ENCODE data around the gene SEL1L3. TPM values are rescaled to one million over a fixed set of nuclear protein-coding genes. Genes with fewer than 3 reads are reported as not detected.
"Not testable (repeated sequence)": the region's sequence is repeated elsewhere in the genome, so short reads cannot be mapped to it uniquely, and the experiment has no call there.

SEL1L3 gene
- 70.0 and 74.7 TPM in 2 replicates for total RNA-seq (2014; rRNA removed; shearing (Covaris generic))
- polyA plus RNA-seq (2015; cell fraction: cytosol; rRNA removed) = 78.2 and 120 TPM in 2 replicates
- polyA plus RNA-seq (2015; cell fraction: nucleus; rRNA removed) = 65.2 and 69.3 TPM in 2 replicates

DNA sequence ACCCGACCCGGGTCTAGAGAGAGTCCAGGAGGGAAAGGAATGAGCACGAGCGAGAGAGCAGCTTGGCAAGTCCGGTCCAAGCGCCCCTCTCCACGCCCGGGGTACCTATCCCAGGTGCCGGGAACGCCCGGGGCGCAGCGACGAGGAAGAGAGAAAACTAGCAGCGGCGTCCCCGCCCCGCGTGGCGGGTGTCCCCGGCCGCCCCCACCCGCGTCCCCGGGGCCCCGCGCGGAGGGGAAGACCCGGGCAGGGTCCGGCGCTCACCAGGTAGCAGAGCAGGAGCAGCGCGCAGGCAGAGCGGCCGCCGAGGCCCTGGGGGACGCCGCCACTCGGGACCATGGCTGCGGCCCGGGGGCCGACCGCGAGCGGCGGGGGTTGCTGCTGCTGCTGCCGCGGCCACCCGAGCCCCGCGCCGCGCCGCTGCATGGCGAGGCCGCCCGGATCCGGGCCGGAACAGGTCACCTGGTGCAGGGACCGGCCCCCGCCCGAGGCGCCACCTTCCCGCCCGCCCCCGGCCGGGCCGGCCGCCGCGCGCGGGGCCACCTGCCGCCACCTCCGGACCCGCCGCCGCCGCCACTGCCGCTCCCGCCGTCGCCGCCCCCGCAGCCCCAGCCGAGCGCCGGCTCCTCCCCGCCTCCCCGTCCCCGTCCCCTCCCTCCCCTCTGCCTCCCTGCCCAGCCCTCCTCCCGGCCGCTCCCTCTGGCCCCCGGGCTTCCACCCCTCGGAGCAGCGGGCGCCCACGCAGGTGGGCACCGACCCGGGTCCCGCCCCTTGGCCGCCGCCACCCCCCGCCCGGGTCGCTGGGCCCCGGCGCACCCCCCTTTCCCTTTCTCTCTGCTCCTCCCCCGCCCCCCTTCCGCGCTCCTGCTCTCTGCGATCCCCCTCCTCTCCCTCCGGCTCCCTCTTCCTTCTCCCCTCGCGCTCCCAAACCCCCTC is at the start of gene SEL1L3:
TSS of gene SEL1L3 (minus strand) at position 578 of the 936 bp plus-strand sequence. CDS start at position 426, 152 bp downstream.
- in situ Hi-C loops (cut with HindIII; ENCODE audit: low pct_unique_long_range_greater_than_20kb, low sequenced_read_pairs) = no loop called here
- peak; percentile 17 for DNase-seq (ENCODE audit: low read depth, low spot score)

DNA sequence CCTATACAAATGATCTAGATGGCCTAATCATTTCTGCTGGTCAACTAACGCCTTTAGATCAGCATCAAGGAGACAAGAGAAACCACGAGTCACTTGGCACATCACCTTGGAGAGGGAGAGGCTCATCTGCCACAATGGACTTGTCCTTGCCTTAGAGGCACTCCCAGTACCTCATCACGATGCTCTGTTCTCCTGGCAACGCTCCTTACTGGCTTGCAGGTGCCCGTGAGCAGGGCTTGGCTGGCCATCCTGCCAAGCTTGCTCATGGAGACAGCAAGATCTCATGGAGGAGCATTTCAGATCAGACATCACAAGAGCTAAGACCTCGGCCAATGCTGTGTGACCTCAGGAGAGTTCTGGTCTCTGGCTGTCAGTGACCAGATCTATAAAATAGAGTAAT is 48.6 kb upstream of the SEL1L3 start:
- in situ Hi-C loops (cut with HindIII; ENCODE audit: low pct_unique_long_range_greater_than_20kb, low sequenced_read_pairs) = no loop called here
- no peak for DNase-seq (ENCODE audit: low read depth, low spot score)

- in situ Hi-C loops (cut with HindIII; ENCODE audit: low pct_unique_long_range_greater_than_20kb, low sequenced_read_pairs) = no loop called here
- DNase-seq (ENCODE audit: low read depth, low spot score) = peak; percentile 87
Measured at GRCh38 chr4:25908491-25908901, 45.7 kb upstream of the SEL1L3 start.

DNA sequence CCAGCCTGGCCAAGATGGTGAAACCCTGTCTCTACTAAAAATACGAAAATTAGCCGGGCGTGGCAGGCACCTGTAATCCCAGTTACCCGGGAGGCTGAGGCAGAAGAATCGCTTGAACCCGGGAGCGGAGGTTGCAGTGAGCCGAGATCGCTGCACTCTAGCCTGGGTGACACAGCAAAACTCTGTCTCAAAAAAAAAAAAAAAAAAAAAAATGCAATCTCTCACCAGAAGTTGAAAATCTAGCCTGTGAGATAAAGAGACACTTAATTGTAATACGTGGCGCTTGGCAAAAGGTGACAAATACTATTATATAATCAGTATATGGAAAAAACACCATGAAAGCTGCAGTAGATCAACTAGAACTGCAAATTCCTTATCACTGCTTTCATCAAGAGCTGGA is 43.3 kb upstream of the SEL1L3 start:
- in situ Hi-C loops (cut with HindIII; ENCODE audit: low pct_unique_long_range_greater_than_20kb, low sequenced_read_pairs); DNase-seq (ENCODE audit: low read depth, low spot score): not testable (repeated sequence)

DNA sequence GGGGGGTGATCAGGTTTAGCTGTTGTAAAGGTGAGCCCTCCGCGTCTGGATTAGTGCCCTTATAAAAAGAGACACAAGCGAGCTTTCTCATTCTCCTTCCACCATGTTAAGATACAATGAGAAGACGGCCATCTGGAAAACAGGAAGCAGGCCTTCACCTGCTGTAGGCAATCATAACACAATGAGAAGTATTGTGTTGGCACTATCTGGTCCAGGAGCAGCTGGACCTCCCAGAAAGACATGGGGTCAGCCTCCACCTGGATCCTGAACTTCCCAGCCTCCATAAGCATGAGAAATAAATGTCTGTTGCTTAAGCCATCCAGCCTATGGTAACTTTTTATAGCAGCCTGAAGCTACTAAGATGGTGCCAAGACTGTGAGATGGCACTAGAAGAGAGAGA is 42.6 kb upstream of the SEL1L3 start:
- in situ Hi-C loops (cut with HindIII; ENCODE audit: low pct_unique_long_range_greater_than_20kb, low sequenced_read_pairs) = no loop called here

GRCh38 chr4:25904748-25905082 is 41.9 kb upstream of the SEL1L3 start:
- no peak for DNase-seq (ENCODE audit: low read depth, low spot score)
- in situ Hi-C loops (cut with HindIII; ENCODE audit: low pct_unique_long_range_greater_than_20kb, low sequenced_read_pairs) = no loop called here

More for the DNA sequence above, 42.6 kb upstream of the SEL1L3 start:
- DNase-seq (ENCODE audit: low read depth, low spot score) = no peak

- in situ Hi-C loops (cut with HindIII; ENCODE audit: low pct_unique_long_range_greater_than_20kb, low sequenced_read_pairs) = no loop called here
- DNase-seq (ENCODE audit: low read depth, low spot score) = no peak
Measured at GRCh38 chr4:25903900-25904747, 41.3 kb upstream of the SEL1L3 start.

- in situ Hi-C loops (cut with HindIII; ENCODE audit: low pct_unique_long_range_greater_than_20kb, low sequenced_read_pairs) = no loop called here
Measured at GRCh38 chr4:25901030-25901430, 38.2 kb upstream of the SEL1L3 start.

DNA sequence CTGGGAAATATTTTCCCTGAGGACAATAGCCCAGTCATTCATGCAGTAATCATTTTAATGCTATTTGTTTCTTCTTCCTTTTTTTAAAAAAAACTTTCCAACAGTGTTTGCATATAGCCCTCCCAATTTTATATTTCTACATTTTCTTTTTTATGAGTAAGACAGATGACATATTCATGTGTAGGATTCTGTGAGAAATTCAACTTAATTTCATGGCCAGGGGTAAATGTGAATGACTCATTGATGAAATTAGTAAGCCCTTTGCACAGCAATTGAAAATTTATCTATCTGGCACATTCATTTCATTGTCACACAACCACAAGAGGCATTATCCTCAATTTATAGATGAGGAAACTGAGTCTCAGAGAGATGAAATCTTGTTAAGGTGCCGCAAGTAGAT is 37.5 kb upstream of the SEL1L3 start:
- in situ Hi-C loops (cut with HindIII; ENCODE audit: low pct_unique_long_range_greater_than_20kb, low sequenced_read_pairs) = no loop called here
- no peak for DNase-seq (ENCODE audit: low read depth, low spot score)

More at GRCh38 chr4:25901030-25901430, 38.2 kb upstream of the SEL1L3 start:
- DNase-seq (ENCODE audit: low read depth, low spot score) = no peak

GRCh38 chr4:25896776-25897539 is 34.2 kb upstream of the SEL1L3 start:
- in situ Hi-C loops (cut with HindIII; ENCODE audit: low pct_unique_long_range_greater_than_20kb, low sequenced_read_pairs) = no loop called here
- no peak for DNase-seq (ENCODE audit: low read depth, low spot score)

GRCh38 chr4:25892796-25893195 is 30.0 kb upstream of the SEL1L3 start:
- in situ Hi-C loops (cut with HindIII; ENCODE audit: low pct_unique_long_range_greater_than_20kb, low sequenced_read_pairs) = no loop called here

GRCh38 chr4:25890571-25891485 is 28.0 kb upstream of the SEL1L3 start:
- peak; percentile 78 for DNase-seq (ENCODE audit: low read depth, low spot score)
- in situ Hi-C loops (cut with HindIII; ENCODE audit: low pct_unique_long_range_greater_than_20kb, low sequenced_read_pairs) = no loop called here

More at GRCh38 chr4:25892796-25893195, 30.0 kb upstream of the SEL1L3 start:
- no peak for DNase-seq (ENCODE audit: low read depth, low spot score)

- no peak for DNase-seq (ENCODE audit: low read depth, low spot score)
- in situ Hi-C loops (cut with HindIII; ENCODE audit: low pct_unique_long_range_greater_than_20kb, low sequenced_read_pairs) = no loop called here
Measured at GRCh38 chr4:25889589-25890503, 27.1 kb upstream of the SEL1L3 start.

DNA sequence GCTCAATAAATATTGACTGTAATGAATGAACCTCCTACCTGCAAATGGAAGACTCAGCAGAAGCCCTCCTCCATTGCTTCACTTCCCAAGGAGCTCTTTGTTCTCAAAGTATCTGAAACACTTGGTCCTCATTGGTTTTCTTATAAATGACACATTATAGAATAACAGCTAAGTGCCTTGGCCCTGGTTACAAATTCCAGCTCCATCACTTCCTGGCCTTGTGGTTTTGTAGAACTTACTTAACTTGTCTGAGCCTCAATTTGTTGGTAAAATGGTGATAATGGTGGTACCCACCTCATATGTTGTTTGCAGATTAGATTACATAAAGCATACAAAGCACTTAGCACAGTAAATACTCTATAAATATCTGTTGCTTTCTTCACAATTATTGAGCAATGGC is 26.0 kb upstream of the SEL1L3 start:
- in situ Hi-C loops (cut with HindIII; ENCODE audit: low pct_unique_long_range_greater_than_20kb, low sequenced_read_pairs) = no loop called here
- no peak for DNase-seq (ENCODE audit: low read depth, low spot score)

GRCh38 chr4:25884031-25884782 is 21.4 kb upstream of the SEL1L3 start:
- in situ Hi-C loops (cut with HindIII; ENCODE audit: low pct_unique_long_range_greater_than_20kb, low sequenced_read_pairs) = no loop called here
- no peak for DNase-seq (ENCODE audit: low read depth, low spot score)
